SH-SY5Y (cell line): ENCODE data around the gene SETDB2.

ENCODE experiments used
- GATA2 ChIP-seq: IDR thresholded peaks from 2 replicates; pipeline ENCODE4 v1.6.1; 2011; ENCODE audit warnings: mild to moderate bottlenecking, low read depth, low read length
- GATA3 ChIP-seq: IDR thresholded peaks from 2 replicates; pipeline ENCODE4 v1.6.1; 2011; ENCODE audit warnings: low read depth, mild to moderate bottlenecking, low read length, moderate library complexity

SETDB2 gene

GRCh38 chr13:49444524-49445395 lies 686 bp downstream of the SETDB2 start:
- TF ChIP-seq GATA3 (no peak), GATA2 (no peak)

- no peak for TF ChIP-seq GATA2
- no peak for TF ChIP-seq GATA3
Measured at GRCh38 chr13:49446473-49446872, 2.4 kb downstream of the SETDB2 start.

GRCh38 chr13:49448753-49449152 lies 4.7 kb downstream of the SETDB2 start:
- TF ChIP-seq GATA3, result no peak
- TF ChIP-seq GATA2, result no peak

- no peak for TF ChIP-seq GATA3
- TF ChIP-seq GATA2, result no peak
Measured at GRCh38 chr13:49450105-49450819, 6.2 kb downstream of the SETDB2 start.

- TF ChIP-seq GATA3 (no peak), GATA2 (no peak)
Measured at GRCh38 chr13:49452725-49453457, 8.8 kb downstream of the SETDB2 start.

- TF ChIP-seq GATA3 (no peak), GATA2 (no peak)
Measured at GRCh38 chr13:49453465-49453864, 9.4 kb downstream of the SETDB2 start.

GRCh38 chr13:49454388-49455006 lies 10.4 kb downstream of the SETDB2 start:
- TF ChIP-seq GATA2 (no peak), GATA3 (no peak)

GRCh38 chr13:49455007-49455398 lies 10.9 kb downstream of the SETDB2 start:
- TF ChIP-seq GATA2, result no peak
- TF ChIP-seq GATA3, result no peak

- no peak for TF ChIP-seq GATA3
- TF ChIP-seq GATA2, result no peak
Measured at GRCh38 chr13:49456156-49456555, 12.1 kb downstream of the SETDB2 start.

GRCh38 chr13:49457221-49457620 lies 13.1 kb downstream of the SETDB2 start:
- TF ChIP-seq GATA3 (no peak), GATA2 (no peak)

GRCh38 chr13:49459580-49459979 lies 15.5 kb downstream of the SETDB2 start:
- no peak for TF ChIP-seq GATA2

GRCh38 chr13:49464085-49464484 lies 20.0 kb downstream of the SETDB2 start:
- no peak for TF ChIP-seq GATA3
- TF ChIP-seq GATA2, result no peak

- no peak for TF ChIP-seq GATA3
- TF ChIP-seq GATA2, result no peak
Measured at GRCh38 chr13:49464621-49465325, 20.7 kb downstream of the SETDB2 start.
